K562 (cell line): ENCODE data around the gene INPP5K. TPM values are rescaled to one million over a fixed set of nuclear protein-coding genes. Genes with fewer than 3 reads are reported as not detected.

ENCODE experiments used
- CBX1 ChIP-seq: sonication (generic); IDR thresholded peaks from 2 replicates; pipeline ENCODE4 v1.6.1; 2016; ENCODE audit warnings: antibody characterized with exemption, low read depth, mild to moderate bottlenecking
- DDX20 ChIP-seq: fragments of 450-650 bp; IDR thresholded peaks from 2 replicates; pipeline ENCODE4 v1.6.1; 2016; ENCODE audit warnings: missing genetic modification characterization, low read depth, mild to moderate bottlenecking, missing compliant biosample characterization, moderate library complexity
- ELF4 ChIP-seq: fragments of 450-650 bp; formaldehyde crosslinking; IDR thresholded peaks from 2 replicates; pipeline ENCODE4 v1.4.0; 2022; ENCODE audit warnings: missing genetic modification characterization
- EWSR1 ChIP-seq: fragments of 450-650 bp; IDR thresholded peaks from 2 replicates; pipeline ENCODE4 v1.6.1; 2018; ENCODE audit warnings: borderline replicate concordance, mild to moderate bottlenecking, low read depth, moderate library complexity; ENCODE audit not compliant: partially characterized antibody
- MAFK ChIP-seq: IDR thresholded peaks from 2 replicates; pipeline ENCODE4 v1.6.1; 2011; ENCODE audit warnings: low read length, improper control_type of control experiment
- NR2F6 ChIP-seq: fragments of 450-650 bp; formaldehyde crosslinking; IDR thresholded peaks from 2 replicates; pipeline ENCODE4 v1.4.0; 2020; ENCODE audit warnings: mild to moderate bottlenecking
- PYGO2 ChIP-seq: fragments of 450-650 bp; IDR thresholded peaks from 2 replicates; pipeline ENCODE4 v1.6.1; 2016; ENCODE audit warnings: mild to moderate bottlenecking, missing genetic modification characterization, moderate library complexity, missing compliant biosample characterization
- SMARCB1 ChIP-seq: IDR thresholded peaks from 2 replicates; pipeline ENCODE4 v1.6.1; 2011; ENCODE audit warnings: improper control_type of control experiment, low read depth; ENCODE audit not compliant: insufficient read length
- ZHX1 ChIP-seq: fragments of 150-350 bp; conservative IDR thresholded peaks from 2 replicates; pipeline ENCODE4 v1.6.1; 2014; ENCODE audit warnings: low read length
- ZNF143 ChIP-seq: sonication (generic); formaldehyde crosslinking; IDR thresholded peaks from 2 replicates; pipeline ENCODE4 v1.9.0; 2022; ENCODE audit warnings: mild to moderate bottlenecking, missing genetic modification reagents
- ZNF561 ChIP-seq: fragments of 450-650 bp; formaldehyde crosslinking; conservative IDR thresholded peaks from 2 replicates; pipeline ENCODE4 v1.4.0; 2020; ENCODE audit warnings: mild to moderate bottlenecking, moderate library complexity
- ZNF766 ChIP-seq: fragments of 200-800 bp; sonication (Bioruptor generic); conservative IDR thresholded peaks from 2 replicates; pipeline ENCODE4 v1.6.1; 2016; ENCODE audit warnings: missing genetic modification characterization, missing compliant biosample characterization
- polyA plus RNA-seq, 8 experiments: library from polyadenylated mRNA; depleted of rRNA in 4 of 8; stranded (reverse) in 5 of 8; unstranded in 3 of 8; fragments of >200 nt; fragmentation: Nextera tagmentation in 2 of 8; fragmentation: Illumina TruSeq in 1 of 8; extraction: Ambion mirVana in 2 of 8; extraction: Trizol in 1 of 8; gene quantifications; 2 replicates each; pipeline versions ENCODE4 v1.2.1 to v1.2.3, GENCODE V29; 2011 to 2014; ENCODE audit warnings: inconsistent platforms in 1 of 8, missing spikeins in 1 of 8
- total RNA-seq, 7 experiments: library from RNA; depleted of rRNA in 6 of 7; stranded (reverse); fragments of >200 nt in 6 of 7; fragmentation: Illumina TruSeq in 2 of 7; extraction: Trizol in 2 of 7; gene quantifications; 2 replicates each; pipeline versions ENCODE4 v1.2.1 to v1.2.3, GENCODE V29; 2011 to 2021; ENCODE audit warnings: low replicate concordance in 1 of 7
- TF ChIP-seq, protein P1 (sequence below): fragments of 450-650 bp; IDR thresholded peaks from one replicate; pipeline ENCODE4 v1.6.1; 2018; ENCODE audit warnings: mild to moderate bottlenecking, moderate library complexity; ENCODE audit not compliant: partially characterized antibody
- TF ChIP-seq, protein P2 (sequence below): fragments of 250-450 bp; sonication (Bioruptor Pico); IDR thresholded peaks from 2 replicates; pipeline ENCODE4 v1.5.0; 2021
- TF ChIP-seq, protein P3 (sequence below): fragments of 450-650 bp; IDR thresholded peaks from 2 replicates; pipeline ENCODE4 v1.6.1; 2017; ENCODE audit warnings: mild to moderate bottlenecking, moderate library complexity
- TF ChIP-seq, protein P4 (sequence below): fragments of 450-650 bp; IDR thresholded peaks from 2 replicates; pipeline ENCODE4 v1.6.1; 2018; ENCODE audit warnings: mild to moderate bottlenecking, low read depth; ENCODE audit not compliant: partially characterized antibody
- TF ChIP-seq, protein P5 (sequence below), 2 experiments: fragments of 250-450 bp in 1 of 2; fragments of 450-650 bp in 1 of 2; sonication (Bioruptor Pico) in 1 of 2; IDR thresholded peaks; 2 replicates each; pipeline versions ENCODE4 v1.6.1 to v1.8.0; 2016 to 2021; ENCODE audit warnings: mild to moderate bottlenecking in 2 of 2, moderate library complexity in 2 of 2, missing compliant biosample characterization in 1 of 2, missing genetic modification characterization in 1 of 2

INPP5K gene
- total and polyA plus RNA-seq, 9 of the 15 experiments (the other 6 are each of a cell fraction or from before 2014, with no cell fraction given): 0.63 to 15.1 (median 10.1) TPM

GRCh38 chr17:1516388-1517161 is at the start of gene INPP5K (continued):
- TF ChIP-seq, protein P1, sequence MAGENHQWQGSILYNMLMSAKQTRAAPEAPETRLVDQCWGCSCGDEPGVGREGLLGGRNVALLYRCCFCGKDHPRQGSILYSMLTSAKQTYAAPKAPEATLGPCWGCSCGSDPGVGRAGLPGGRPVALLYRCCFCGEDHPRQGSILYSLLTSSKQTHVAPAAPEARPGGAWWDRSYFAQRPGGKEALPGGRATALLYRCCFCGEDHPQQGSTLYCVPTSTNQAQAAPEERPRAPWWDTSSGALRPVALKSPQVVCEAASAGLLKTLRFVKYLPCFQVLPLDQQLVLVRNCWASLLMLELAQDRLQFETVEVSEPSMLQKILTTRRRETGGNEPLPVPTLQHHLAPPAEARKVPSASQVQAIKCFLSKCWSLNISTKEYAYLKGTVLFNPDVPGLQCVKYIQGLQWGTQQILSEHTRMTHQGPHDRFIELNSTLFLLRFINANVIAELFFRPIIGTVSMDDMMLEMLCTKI: no peak
- TF ChIP-seq ZNF766 (CRISPR knock-in tag): no peak
- TF ChIP-seq, protein P2, sequence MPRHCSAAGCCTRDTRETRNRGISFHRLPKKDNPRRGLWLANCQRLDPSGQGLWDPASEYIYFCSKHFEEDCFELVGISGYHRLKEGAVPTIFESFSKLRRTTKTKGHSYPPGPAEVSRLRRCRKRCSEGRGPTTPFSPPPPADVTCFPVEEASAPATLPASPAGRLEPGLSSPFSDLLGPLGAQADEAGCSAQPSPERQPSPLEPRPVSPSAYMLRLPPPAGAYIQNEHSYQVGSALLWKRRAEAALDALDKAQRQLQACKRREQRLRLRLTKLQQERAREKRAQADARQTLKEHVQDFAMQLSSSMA: peak; percentile 61; the same call in 1 of the 2 replicates
- peak; percentile 83 for TF ChIP-seq ZNF143 (CRISPR knock-in tag)
- TF ChIP-seq SMARCB1: no peak
- TF ChIP-seq EWSR1: no peak
- TF ChIP-seq, protein P3, sequence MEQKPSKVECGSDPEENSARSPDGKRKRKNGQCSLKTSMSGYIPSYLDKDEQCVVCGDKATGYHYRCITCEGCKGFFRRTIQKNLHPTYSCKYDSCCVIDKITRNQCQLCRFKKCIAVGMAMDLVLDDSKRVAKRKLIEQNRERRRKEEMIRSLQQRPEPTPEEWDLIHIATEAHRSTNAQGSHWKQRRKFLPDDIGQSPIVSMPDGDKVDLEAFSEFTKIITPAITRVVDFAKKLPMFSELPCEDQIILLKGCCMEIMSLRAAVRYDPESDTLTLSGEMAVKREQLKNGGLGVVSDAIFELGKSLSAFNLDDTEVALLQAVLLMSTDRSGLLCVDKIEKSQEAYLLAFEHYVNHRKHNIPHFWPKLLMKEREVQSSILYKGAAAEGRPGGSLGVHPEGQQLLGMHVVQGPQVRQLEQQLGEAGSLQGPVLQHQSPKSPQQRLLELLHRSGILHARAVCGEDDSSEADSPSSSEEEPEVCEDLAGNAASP: no peak
- TF ChIP-seq CBX1: 0 out of 2 replicates have a peak, but pooled peaks have one; percentile 39
- no peak for TF ChIP-seq DDX20 (tag)
- no peak for TF ChIP-seq ZHX1
- TF ChIP-seq, protein P4, sequence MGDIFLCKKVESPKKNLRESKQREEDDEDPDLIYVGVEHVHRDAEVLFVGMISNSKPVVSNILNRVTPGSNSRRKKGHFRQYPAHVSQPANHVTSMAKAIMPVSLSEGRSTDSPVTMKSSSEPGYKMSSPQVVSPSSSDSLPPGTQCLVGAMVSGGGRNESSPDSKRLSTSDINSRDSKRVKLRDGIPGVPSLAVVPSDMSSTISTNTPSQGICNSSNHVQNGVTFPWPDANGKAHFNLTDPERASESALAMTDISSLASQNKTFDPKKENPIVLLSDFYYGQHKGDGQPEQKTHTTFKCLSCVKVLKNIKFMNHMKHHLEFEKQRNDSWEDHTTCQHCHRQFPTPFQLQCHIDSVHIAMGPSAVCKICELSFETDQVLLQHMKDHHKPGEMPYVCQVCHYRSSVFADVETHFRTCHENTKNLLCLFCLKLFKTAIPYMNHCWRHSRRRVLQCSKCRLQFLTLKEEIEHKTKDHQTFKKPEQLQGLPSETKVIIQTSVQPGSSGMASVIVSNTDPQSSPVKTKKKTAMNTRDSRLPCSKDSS: no peak
- TF ChIP-seq PYGO2 (tag): no peak
- TF ChIP-seq, protein P5, sequence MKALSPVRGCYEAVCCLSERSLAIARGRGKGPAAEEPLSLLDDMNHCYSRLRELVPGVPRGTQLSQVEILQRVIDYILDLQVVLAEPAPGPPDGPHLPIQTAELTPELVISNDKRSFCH (CRISPR knock-in tag; IDR thresholded peaks at IDR 0.05): no peak
- TF ChIP-seq, protein P5 (tag; IDR thresholded peaks at IDR 0.05): no peak
- TF ChIP-seq NR2F6 (CRISPR knock-in tag): no peak
- TF ChIP-seq ELF4 (CRISPR knock-in tag): no peak
- TF ChIP-seq MAFK: no peak
- TF ChIP-seq ZNF561 (CRISPR knock-in tag): no peak
